Keratinocyte (primary cell): ENCODE measurements around the gene EWSR1. TPM values are rescaled to one million over a fixed set of nuclear protein-coding genes. Genes with fewer than 3 reads are reported as not detected.
A peak's percentile ranks its signal among the peaks of the same experiment; 100 is the strongest.

ENCODE experiments used
- DNase-seq: peaks from one replicate; pipeline ENCODE4 v3.0.0-alpha.2; 2011; ENCODE audit warnings: low read depth, missing footprints, low spot score
- FAIRE-seq: peaks from 2 replicates; lab custom pipeline; 2011; peaks lifted over from hg19 to GRCh38; lab: Jason Lieb, UNC
- H2AFZ ChIP-seq: 2 replicates; pipeline ENCODE4 v1.6.0; 2012; ENCODE audit warnings: low read length, control low read depth, inconsistent platforms; ENCODE audit not compliant: control insufficient read depth
- H3K27ac ChIP-seq: 2 replicates; pipeline ENCODE4 v1.5.1; 2011; ENCODE audit warnings: low read length; ENCODE audit not compliant: control insufficient read depth, insufficient read depth
- H3K27me3 ChIP-seq: 3 replicates; pipeline ENCODE4 v1.6.0; 2011; ENCODE audit warnings: low read length; ENCODE audit not compliant: control insufficient read depth, insufficient read depth; ENCODE audit errors: extremely low read depth
- H3K36me3 ChIP-seq, 2 experiments: 2 replicates in 1 of 2; 3 replicates in 1 of 2; pipeline ENCODE4 v1.5.1; 2011; ENCODE audit warnings: low read length in 2 of 2, mild to moderate bottlenecking in 1 of 2; ENCODE audit not compliant: control insufficient read depth in 2 of 2, insufficient read depth in 2 of 2; ENCODE audit errors: extremely low read depth in 1 of 2
- H3K4me1 ChIP-seq: 3 replicates; pipeline ENCODE4 v1.5.1; 2011; ENCODE audit warnings: low read length; ENCODE audit not compliant: control insufficient read depth, insufficient read depth; ENCODE audit errors: extremely low read depth
- H3K4me2 ChIP-seq: 3 replicates; pipeline ENCODE4 v1.6.0; 2011; ENCODE audit warnings: low read depth, low read length; ENCODE audit not compliant: control insufficient read depth, insufficient read depth; ENCODE audit errors: extremely low read depth
- H3K4me3 ChIP-seq, 3 experiments: fragments of 200-600 bp in 1 of 3; sonication (generic) in 1 of 3; 2 replicates in 2 of 3; 3 replicates in 1 of 3; pipeline ENCODE4 v1.5.1; 2011 to 2016; ENCODE audit warnings: low read length in 3 of 3, mild to moderate bottlenecking in 3 of 3, control low read depth in 2 of 3, inconsistent platforms in 1 of 3, low read depth in 1 of 3, mixed read lengths in 1 of 3, mixed run types in 1 of 3, moderate library complexity in 1 of 3; ENCODE audit not compliant: control insufficient read depth in 2 of 3, insufficient read depth in 2 of 3; ENCODE audit errors: extremely low read depth in 1 of 3
- H3K79me2 ChIP-seq: 2 replicates; pipeline ENCODE4 v1.6.0; 2012; ENCODE audit warnings: low read length; ENCODE audit not compliant: control insufficient read depth, insufficient read depth
- H3K9ac ChIP-seq: 3 replicates; pipeline ENCODE4 v1.6.0; 2011; ENCODE audit warnings: low read length; ENCODE audit not compliant: control insufficient read depth, insufficient read depth; ENCODE audit errors: extremely low read depth
- H3K9me1 ChIP-seq: 3 replicates; pipeline ENCODE4 v1.6.0; 2011; ENCODE audit warnings: low read length; ENCODE audit not compliant: control insufficient read depth, insufficient read depth; ENCODE audit errors: extremely low read depth
- H3K9me3 ChIP-seq: 2 replicates; pipeline ENCODE4 v1.5.1; 2012; ENCODE audit warnings: low read depth, low read length; ENCODE audit not compliant: control insufficient read depth
- H4K20me1 ChIP-seq: 3 replicates; pipeline ENCODE4 v1.6.0; 2011; ENCODE audit warnings: low read length; ENCODE audit not compliant: control insufficient read depth, insufficient read depth; ENCODE audit errors: extremely low read depth
- EZH2 ChIP-seq: IDR thresholded peaks from one replicate; pipeline ENCODE4 v1.6.1; 2012; ENCODE audit warnings: inconsistent platforms, mild to moderate bottlenecking, low read length, moderate library complexity
- dilution Hi-C: fragments of 300-500 bp; cut with MboI; formaldehyde crosslinking; loops from one replicate; pipeline ENCODE4 v1.7.0; 2020; ENCODE audit warnings: low sequenced_read_pairs; ENCODE audit not compliant: extremely low pct_ligation_motif_present
- polyA plus RNA-seq, 5 experiments: library from polyadenylated mRNA; depleted of rRNA in 3 of 5; stranded (reverse) in 3 of 5; stranded (forward) in 1 of 5; unstranded in 1 of 5; fragments of >200 nt; gene quantifications; 1 replicate in 1 of 5; 2 replicates in 3 of 5; 3 replicates in 1 of 5; pipeline versions ENCODE4 v1.2.1 to v1.2.3, GENCODE V29; 2011 to 2012; ENCODE audit warnings: missing spikeins in 2 of 5, low read depth in 1 of 5, low replicate concordance in 1 of 5
- TF ChIP-seq, protein P1 (sequence below), 3 experiments: IDR thresholded peaks in 1 of 3; conservative IDR thresholded peaks in 1 of 3; optimal IDR thresholded peaks in 1 of 3; 2 replicates in 2 of 3; 3 replicates in 1 of 3; pipeline versions ENCODE3 to v1.5.1; 2011; ENCODE audit warnings: low read length in 3 of 3, mild to moderate bottlenecking in 3 of 3, moderate library complexity in 2 of 3, control low read depth in 1 of 3, inconsistent platforms in 1 of 3; ENCODE audit not compliant: insufficient read depth in 2 of 3; ENCODE audit errors: extremely low read depth in 1 of 3

Gene EWSR1
- polyA plus RNA-seq, 1 donor (not counting 4 experiments of a cell fraction or from before 2014, with no cell fraction given): 245 TPM

GRCh38 chr22:29307596-29308147 is 39.6 kb downstream of the EWSR1 start:
- FAIRE-seq (no peak), DNase-seq (no peak)
- H3K9me3 ChIP-seq: no peaks in the 10 kb centered on the region
- peak overlapping the region; percentile 74 to 80 (median 75) for H3K4me3 ChIP-seq
- peak overlapping the region; percentile 19 for H2AFZ ChIP-seq
- peak overlapping the region; percentile 81 for H3K27ac ChIP-seq
- peaks cover 24% of the 10 kb centered on the region for H3K79me2 ChIP-seq
- no peaks in the 10 kb centered on the region for H3K27me3 ChIP-seq
- no peaks in the 10 kb centered on the region for H3K9me1 ChIP-seq
- H3K36me3 ChIP-seq: peaks cover 5 to 20% of the 10 kb centered on the region in 2 experiments
- peaks cover 7% of the 10 kb centered on the region for H4K20me1 ChIP-seq
- peak overlapping the region; percentile 86 for H3K4me2 ChIP-seq
- peaks cover 43% of the 10 kb centered on the region for H3K4me1 ChIP-seq
- TF ChIP-seq, protein P1, sequence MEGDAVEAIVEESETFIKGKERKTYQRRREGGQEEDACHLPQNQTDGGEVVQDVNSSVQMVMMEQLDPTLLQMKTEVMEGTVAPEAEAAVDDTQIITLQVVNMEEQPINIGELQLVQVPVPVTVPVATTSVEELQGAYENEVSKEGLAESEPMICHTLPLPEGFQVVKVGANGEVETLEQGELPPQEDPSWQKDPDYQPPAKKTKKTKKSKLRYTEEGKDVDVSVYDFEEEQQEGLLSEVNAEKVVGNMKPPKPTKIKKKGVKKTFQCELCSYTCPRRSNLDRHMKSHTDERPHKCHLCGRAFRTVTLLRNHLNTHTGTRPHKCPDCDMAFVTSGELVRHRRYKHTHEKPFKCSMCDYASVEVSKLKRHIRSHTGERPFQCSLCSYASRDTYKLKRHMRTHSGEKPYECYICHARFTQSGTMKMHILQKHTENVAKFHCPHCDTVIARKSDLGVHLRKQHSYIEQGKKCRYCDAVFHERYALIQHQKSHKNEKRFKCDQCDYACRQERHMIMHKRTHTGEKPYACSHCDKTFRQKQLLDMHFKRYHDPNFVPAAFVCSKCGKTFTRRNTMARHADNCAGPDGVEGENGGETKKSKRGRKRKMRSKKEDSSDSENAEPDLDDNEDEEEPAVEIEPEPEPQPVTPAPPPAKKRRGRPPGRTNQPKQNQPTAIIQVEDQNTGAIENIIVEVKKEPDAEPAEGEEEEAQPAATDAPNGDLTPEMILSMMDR (optimal IDR thresholded peaks at IDR 0.05 in 1 of 3, IDR thresholded peaks at IDR 0.05 in 1 of 3, conservative IDR thresholded peaks at IDR 0.05 in 1 of 3; ENCODE audit: extremely low read depth in 1 of 3, insufficient read depth in 2 of 3, low read length in 3 of 3): no peak
- TF ChIP-seq EZH2: no peak
- dilution Hi-C loops: no loop called here
- peak overlapping the region; percentile 79 for H3K9ac ChIP-seq

- H3K4me1 ChIP-seq: peaks cover 43% of the 10 kb centered on the region
- DNase-seq (no peak), FAIRE-seq (no peak)
- peak overlapping the region; percentile 81 for H3K27ac ChIP-seq
- H3K36me3 ChIP-seq: peaks cover 5 to 20% of the 10 kb centered on the region in 2 experiments
- no peaks in the 10 kb centered on the region for H3K9me3 ChIP-seq
- no peaks in the 10 kb centered on the region for H3K9me1 ChIP-seq
- H3K27me3 ChIP-seq: peaks cover 3% of the 10 kb centered on the region
- no peak for TF ChIP-seq EZH2
- TF ChIP-seq, protein P1 (optimal IDR thresholded peaks at IDR 0.05 in 1 of 3, IDR thresholded peaks at IDR 0.05 in 1 of 3, conservative IDR thresholded peaks at IDR 0.05 in 1 of 3; ENCODE audit: extremely low read depth in 1 of 3, insufficient read depth in 2 of 3, low read length in 3 of 3): no peak
- H2AFZ ChIP-seq: peak overlapping the region; percentile 19
- H3K4me2 ChIP-seq: peak overlapping the region; percentile 86
- peak overlapping the region; percentile 74 to 80 (median 75) for H3K4me3 ChIP-seq
- dilution Hi-C loops: no loop called here
- peaks cover 7% of the 10 kb centered on the region for H4K20me1 ChIP-seq
- H3K9ac ChIP-seq: peak overlapping the region; percentile 79
- peaks cover 24% of the 10 kb centered on the region for H3K79me2 ChIP-seq
Observed at GRCh38 chr22:29308148-29308790, 40.2 kb downstream of the EWSR1 start.
